HFF-Myc (cell line): Measurements from ENCODE around the gene MIEN1.
"Not testable (repeated sequence)": the region's sequence is repeated elsewhere in the genome, so short reads cannot be mapped to it uniquely, and the experiment has no call there.

Source experiments
- DNase-seq: peaks from one replicate; pipeline ENCODE4 v3.0.0-alpha.2; 2011; ENCODE audit warnings: low read depth; ENCODE audit errors: extremely low read depth
- H3K4me3 ChIP-seq: replicated peaks from 2 replicates; pipeline ENCODE4 v1.5.1; 2011; ENCODE audit warnings: low read depth, mild to moderate bottlenecking, control low read depth, low read length
- CTCF ChIP-seq: IDR thresholded peaks from 2 replicates; pipeline ENCODE4 v1.5.1; 2012; ENCODE audit warnings: mild to moderate bottlenecking, low read depth, low read length, control low read depth; ENCODE audit errors: missing control alignments

MIEN1 gene

GRCh38 chr17:39772415-39772814 is 42.1 kb upstream of the MIEN1 start:
- TF ChIP-seq CTCF = no peak
- DNase-seq = no peak
- no peak overlapping the region for H3K4me3 ChIP-seq

GRCh38 chr17:39769974-39770587 is 39.7 kb upstream of the MIEN1 start:
- DNase-seq = peak; percentile 93

GRCh38 chr17:39767147-39767546 is 36.8 kb upstream of the MIEN1 start:
- no peak overlapping the region for H3K4me3 ChIP-seq
- no peak for TF ChIP-seq CTCF
- no peak for DNase-seq

More at GRCh38 chr17:39769974-39770587, 39.7 kb upstream of the MIEN1 start:
- no peak for TF ChIP-seq CTCF
- H3K4me3 ChIP-seq = no peak overlapping the region

GRCh38 chr17:39765766-39766165 is 35.4 kb upstream of the MIEN1 start:
- no peak for TF ChIP-seq CTCF
- no peak overlapping the region for H3K4me3 ChIP-seq

GRCh38 chr17:39765175-39765574 is 34.8 kb upstream of the MIEN1 start:
- H3K4me3 ChIP-seq = no peak overlapping the region
- TF ChIP-seq CTCF = no peak
- no peak for DNase-seq

More at GRCh38 chr17:39765766-39766165, 35.4 kb upstream of the MIEN1 start:
- no peak for DNase-seq

GRCh38 chr17:39764171-39764570 is 33.8 kb upstream of the MIEN1 start:
- DNase-seq, H3K4me3 ChIP-seq: not testable (repeated sequence)

- no peak overlapping the region for H3K4me3 ChIP-seq
- no peak for TF ChIP-seq CTCF
- no peak for DNase-seq
Observed at GRCh38 chr17:39763051-39763820, 32.9 kb upstream of the MIEN1 start.
